ENCODE results near the gene ABCC4. TPM values are rescaled to one million over a fixed set of nuclear protein-coding genes. Genes with fewer than 3 reads are reported as not detected.

Gene ABCC4
- total and polyA plus RNA-seq, 2 donors from 2014 or later, result 11.3 to 52.4 TPM

DNA sequence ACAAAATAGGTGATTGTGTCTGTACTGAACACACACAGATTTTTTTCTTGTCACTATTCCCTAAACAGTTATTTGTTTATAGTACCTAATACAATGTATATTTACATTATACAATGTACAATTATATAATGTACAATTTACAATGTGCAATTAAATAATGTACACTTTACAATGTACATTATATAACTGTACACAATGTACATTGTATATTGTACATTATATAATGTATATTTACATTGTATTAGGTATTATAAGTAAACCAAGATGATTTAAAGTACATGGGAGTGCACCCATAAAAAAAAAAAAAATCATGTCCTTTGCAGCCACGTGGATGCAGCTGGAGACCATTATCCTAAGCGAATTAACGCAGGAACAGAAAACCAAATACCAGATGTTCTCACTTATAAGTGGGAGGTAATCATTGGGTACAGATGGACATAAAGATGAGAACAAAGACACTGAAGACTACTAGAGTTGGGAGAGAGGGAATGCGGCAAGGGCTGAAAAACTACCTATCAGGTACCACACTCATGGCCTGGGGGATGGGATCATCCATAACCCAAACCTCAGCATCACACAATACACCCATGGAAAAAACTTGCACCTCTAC, 68.1 kb downstream of the ABCC4 start:
- Histone ChIP-seq H3K4me3 (ENCODE audit: low read length in 3 of 3) (no peak overlapping the region), H3K36me3 (ENCODE audit: control insufficient read depth in 2 of 3, insufficient read depth in 3 of 3, low read length in 3 of 3) (no peaks in the 10 kb centered on the region)
- no peak for FAIRE-seq

DNA sequence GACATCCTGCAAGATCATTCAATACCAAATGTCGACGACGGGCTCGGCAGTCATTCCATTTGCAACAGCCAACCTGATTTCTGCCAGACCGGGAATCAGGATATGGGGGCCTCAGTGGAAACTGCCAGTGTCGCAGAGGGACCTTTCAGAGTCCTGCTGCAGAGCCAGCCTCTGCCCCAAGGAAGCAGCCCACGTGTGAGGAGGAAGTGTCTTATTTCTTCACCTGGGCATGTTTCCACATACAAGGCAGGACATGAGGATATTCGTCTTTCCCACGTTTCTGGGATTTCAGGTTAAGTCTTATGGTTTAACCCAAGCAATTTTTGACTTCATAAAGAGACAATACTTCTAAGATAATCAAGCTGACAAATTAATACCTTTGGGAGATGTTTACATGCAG, 69.9 kb downstream of the ABCC4 start:
- peaks cover 0 to 8% (median 2%) of the 10 kb centered on the region in 3 donors for H3K4me1 ChIP-seq (ENCODE audit: control insufficient read depth in 2 of 3, insufficient read depth in 2 of 3, low read depth in 1 of 3, low read length in 3 of 3)
- H3K27ac ChIP-seq (ENCODE audit: low read depth in 2 of 2, low read length in 2 of 2), result no peak overlapping the region
- FAIRE-seq, result no peak
- H3K9me3 ChIP-seq (ENCODE audit: control insufficient read depth in 2 of 3, insufficient read depth in 1 of 3, low read length in 3 of 3), result no peaks in the 10 kb centered on the region
- no peak overlapping the region for H3K9ac ChIP-seq (ENCODE audit: low read length in 3 of 3)
- no peak overlapping the region for H3K4me3 ChIP-seq (ENCODE audit: low read length in 3 of 3)
- H3K36me3 ChIP-seq (ENCODE audit: control insufficient read depth in 2 of 3, insufficient read depth in 3 of 3, low read length in 3 of 3), result no peaks in the 10 kb centered on the region
- no peak for TF ChIP-seq CTCF (IDR thresholded peaks at IDR 0.05; ENCODE audit: borderline replicate concordance, extremely low read depth, insufficient read depth)
- no peak for DNase-seq
- H3K27me3 ChIP-seq (ENCODE audit: control insufficient read depth, insufficient read depth, low read length), result no peaks in the 10 kb centered on the region
- intact Hi-C loops (cut with DNase I), result no loop called here

More for the DNA sequence above, 68.1 kb downstream of the ABCC4 start:
- Histone ChIP-seq H3K4me1 (ENCODE audit: control insufficient read depth in 2 of 3, insufficient read depth in 2 of 3, low read depth in 1 of 3, low read length in 3 of 3) (peaks cover 0 to 12% (median 0%) of the 10 kb centered on the region in 3 donors), H3K27me3 (ENCODE audit: control insufficient read depth, insufficient read depth, low read length) (no peaks in the 10 kb centered on the region), H3K9ac (ENCODE audit: low read length in 3 of 3) (no peak overlapping the region), H3K27ac (ENCODE audit: low read depth in 2 of 2, low read length in 2 of 2) (no peak overlapping the region), H3K9me3 (ENCODE audit: control insufficient read depth in 2 of 3, insufficient read depth in 1 of 3, low read length in 3 of 3) (no peaks in the 10 kb centered on the region)
- DNase-seq, result no peak
- no peak for TF ChIP-seq CTCF (IDR thresholded peaks at IDR 0.05; ENCODE audit: borderline replicate concordance, extremely low read depth, insufficient read depth)
- intact Hi-C loops (cut with DNase I), result no loop called here

- intact Hi-C loops (cut with DNase I), result no loop called here
- Histone ChIP-seq H3K27me3 (ENCODE audit: control insufficient read depth, insufficient read depth, low read length) (no peaks in the 10 kb centered on the region), H3K4me3 (ENCODE audit: low read length in 3 of 3) (no peak overlapping the region), H3K4me1 (ENCODE audit: control insufficient read depth in 2 of 3, insufficient read depth in 2 of 3, low read depth in 1 of 3, low read length in 3 of 3) (peaks cover 0 to 3% (median 0%) of the 10 kb centered on the region in 3 donors), H3K27ac (ENCODE audit: low read depth in 2 of 2, low read length in 2 of 2) (no peak overlapping the region), H3K36me3 (ENCODE audit: control insufficient read depth in 2 of 3, insufficient read depth in 3 of 3, low read length in 3 of 3) (no peaks in the 10 kb centered on the region), H3K9ac (ENCODE audit: low read length in 3 of 3) (no peak overlapping the region), H3K9me3 (ENCODE audit: control insufficient read depth in 2 of 3, insufficient read depth in 1 of 3, low read length in 3 of 3) (no peaks in the 10 kb centered on the region)
- FAIRE-seq (no peak), DNase-seq (no peak)
- TF ChIP-seq CTCF (IDR thresholded peaks at IDR 0.05; ENCODE audit: borderline replicate concordance, extremely low read depth, insufficient read depth), result no peak
These were observed 71.4 kb downstream of the ABCC4 start for GRCh38 chr13:95229855-95230254.

- no peak for FAIRE-seq
- intact Hi-C loops (cut with DNase I), result no loop called here
- no peak for TF ChIP-seq CTCF (IDR thresholded peaks at IDR 0.05; ENCODE audit: borderline replicate concordance, extremely low read depth, insufficient read depth)
These were observed 73.1 kb downstream of the ABCC4 start for GRCh38 chr13:95228130-95228529.

More at GRCh38 chr13:95228130-95228529, 73.1 kb downstream of the ABCC4 start:
- Histone ChIP-seq H3K27me3 (ENCODE audit: control insufficient read depth, insufficient read depth, low read length) (no peaks in the 10 kb centered on the region), H3K9ac (ENCODE audit: low read length in 3 of 3) (no peak overlapping the region), H3K4me1 (ENCODE audit: control insufficient read depth in 2 of 3, insufficient read depth in 2 of 3, low read depth in 1 of 3, low read length in 3 of 3) (peaks cover 0 to 3% (median 0%) of the 10 kb centered on the region in 3 donors), H3K4me3 (ENCODE audit: low read length in 3 of 3) (no peak overlapping the region), H3K9me3 (ENCODE audit: control insufficient read depth in 2 of 3, insufficient read depth in 1 of 3, low read length in 3 of 3) (no peaks in the 10 kb centered on the region), H3K27ac (ENCODE audit: low read depth in 2 of 2, low read length in 2 of 2) (no peak overlapping the region), H3K36me3 (ENCODE audit: control insufficient read depth in 2 of 3, insufficient read depth in 3 of 3, low read length in 3 of 3) (no peaks in the 10 kb centered on the region)
- no peak for DNase-seq

Measured in kidney (tissue), 14 donors.